GM12878 (cell line): Measurements from ENCODE around the gene PPP6R1. TPM values are rescaled to one million over a fixed set of nuclear protein-coding genes. Genes with fewer than 3 reads are reported as not detected.

Source experiments
- CHD2 ChIP-seq: IDR thresholded peaks from 2 replicates; pipeline ENCODE4 v1.6.1; 2011; ENCODE audit warnings: low read depth, low read length, improper control_type of control experiment, borderline replicate concordance
- PAX5 ChIP-seq: IDR thresholded peaks from 2 replicates; pipeline ENCODE4 v1.6.1; 2011; ENCODE audit warnings: low read depth, low read length, borderline replicate concordance
- POU2F2 ChIP-seq: IDR thresholded peaks from 3 replicates; pipeline ENCODE4 v1.6.1; 2011; ENCODE audit warnings: low read depth, mild to moderate bottlenecking, low read length, borderline replicate concordance
- ZBED1 ChIP-seq: IDR thresholded peaks from 2 replicates; pipeline ENCODE4 v1.6.1; 2016; ENCODE audit warnings: borderline replicate concordance
- polyA plus RNA-seq, 11 experiments: library from polyadenylated mRNA; depleted of rRNA in 4 of 11; unstranded in 6 of 11; stranded (reverse) in 5 of 11; fragments of >200 nt; fragmentation: Nextera tagmentation in 4 of 11; fragmentation: Illumina TruSeq in 1 of 11; extraction: Ambion mirVana in 4 of 11; extraction: Trizol in 1 of 11; gene quantifications; 1 replicate in 1 of 11; 2 replicates in 10 of 11; pipeline versions ENCODE4 v1.2.1 to v1.2.3, GENCODE V29; 2011 to 2016; ENCODE audit warnings: inconsistent platforms in 2 of 11, missing spikeins in 2 of 11, low read depth in 1 of 11
- total RNA-seq, 4 experiments: library from RNA; depleted of rRNA in 3 of 4; stranded (reverse); fragments of >200 nt in 3 of 4; fragmentation: Illumina TruSeq in 1 of 4; extraction: Trizol in 1 of 4; gene quantifications; 2 replicates each; pipeline versions ENCODE4 v1.2.1 to v1.2.3, GENCODE V29; 2013 to 2021
- TF ChIP-seq, protein P1 (sequence below): fragments of 450-650 bp; IDR thresholded peaks from 2 replicates; pipeline ENCODE4 v1.6.1; 2017; ENCODE audit warnings: mild to moderate bottlenecking, moderate library complexity
- TF ChIP-seq, protein P2 (sequence below): fragments of 450-650 bp; IDR thresholded peaks from 2 replicates; pipeline ENCODE4 v1.6.1; 2016; ENCODE audit warnings: mild to moderate bottlenecking, moderate library complexity, borderline replicate concordance
- TF ChIP-seq, protein P3 (sequence below): fragments of 450-650 bp; IDR thresholded peaks from 2 replicates; pipeline ENCODE4 v1.6.1; 2014; ENCODE audit warnings: mild to moderate bottlenecking
- TF ChIP-seq, protein P4 (sequence below): fragments of 450-650 bp; IDR thresholded peaks from 2 replicates; pipeline ENCODE4 v1.6.1; 2018; ENCODE audit warnings: mild to moderate bottlenecking, low read depth, moderate library complexity; ENCODE audit not compliant: partially characterized antibody
- TF ChIP-seq, protein P5 (sequence below): IDR thresholded peaks from 2 replicates; pipeline ENCODE4 v1.6.1; 2012; ENCODE audit warnings: improper control_type of control experiment, low read depth, low read length; ENCODE audit not compliant: insufficient replicate concordance

Gene PPP6R1
- total and polyA plus RNA-seq, 10 of the 15 experiments (the other 5 are each of a cell fraction or from before 2014, with no cell fraction given): 0.80 to 173 (median 63.7) TPM

DNA sequence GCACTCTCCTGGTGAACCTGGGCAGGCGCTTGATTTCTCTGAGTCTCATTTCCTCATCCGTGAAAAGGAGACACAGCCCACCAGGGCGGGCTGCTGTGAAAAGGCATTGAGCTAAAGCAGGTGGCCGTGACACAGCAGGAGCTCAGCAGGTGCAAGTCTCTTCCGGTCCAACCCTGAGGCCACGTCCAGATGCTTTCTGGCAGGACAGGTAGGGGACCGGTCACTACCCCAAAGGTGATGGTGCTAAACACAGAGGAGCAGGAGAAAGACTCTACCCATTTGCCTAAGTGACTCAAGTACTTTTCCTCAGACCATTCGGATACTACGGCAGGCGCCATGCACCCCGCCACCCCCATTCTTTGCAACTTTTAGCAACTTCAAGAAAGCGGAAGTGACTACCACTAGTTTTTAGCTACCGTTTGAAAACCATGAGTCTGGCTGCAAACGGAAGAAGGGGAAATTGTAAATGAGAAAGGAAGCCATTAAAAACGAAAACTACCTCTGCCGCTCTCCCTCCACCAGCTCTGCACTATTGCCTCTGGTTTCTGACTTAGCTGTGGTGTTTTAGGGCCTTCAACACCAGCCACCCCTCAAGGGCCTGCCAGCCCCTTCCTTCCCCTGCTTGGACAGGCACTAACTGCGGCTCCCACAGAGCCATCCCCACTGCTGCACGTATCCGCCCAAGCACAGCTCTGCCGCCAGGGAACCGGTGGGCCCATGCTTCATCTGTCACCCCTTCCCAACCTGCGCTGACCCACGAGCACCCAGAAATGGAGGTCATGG is 4.8 kb downstream of the PPP6R1 start (continued):
- TF ChIP-seq, protein P1, sequence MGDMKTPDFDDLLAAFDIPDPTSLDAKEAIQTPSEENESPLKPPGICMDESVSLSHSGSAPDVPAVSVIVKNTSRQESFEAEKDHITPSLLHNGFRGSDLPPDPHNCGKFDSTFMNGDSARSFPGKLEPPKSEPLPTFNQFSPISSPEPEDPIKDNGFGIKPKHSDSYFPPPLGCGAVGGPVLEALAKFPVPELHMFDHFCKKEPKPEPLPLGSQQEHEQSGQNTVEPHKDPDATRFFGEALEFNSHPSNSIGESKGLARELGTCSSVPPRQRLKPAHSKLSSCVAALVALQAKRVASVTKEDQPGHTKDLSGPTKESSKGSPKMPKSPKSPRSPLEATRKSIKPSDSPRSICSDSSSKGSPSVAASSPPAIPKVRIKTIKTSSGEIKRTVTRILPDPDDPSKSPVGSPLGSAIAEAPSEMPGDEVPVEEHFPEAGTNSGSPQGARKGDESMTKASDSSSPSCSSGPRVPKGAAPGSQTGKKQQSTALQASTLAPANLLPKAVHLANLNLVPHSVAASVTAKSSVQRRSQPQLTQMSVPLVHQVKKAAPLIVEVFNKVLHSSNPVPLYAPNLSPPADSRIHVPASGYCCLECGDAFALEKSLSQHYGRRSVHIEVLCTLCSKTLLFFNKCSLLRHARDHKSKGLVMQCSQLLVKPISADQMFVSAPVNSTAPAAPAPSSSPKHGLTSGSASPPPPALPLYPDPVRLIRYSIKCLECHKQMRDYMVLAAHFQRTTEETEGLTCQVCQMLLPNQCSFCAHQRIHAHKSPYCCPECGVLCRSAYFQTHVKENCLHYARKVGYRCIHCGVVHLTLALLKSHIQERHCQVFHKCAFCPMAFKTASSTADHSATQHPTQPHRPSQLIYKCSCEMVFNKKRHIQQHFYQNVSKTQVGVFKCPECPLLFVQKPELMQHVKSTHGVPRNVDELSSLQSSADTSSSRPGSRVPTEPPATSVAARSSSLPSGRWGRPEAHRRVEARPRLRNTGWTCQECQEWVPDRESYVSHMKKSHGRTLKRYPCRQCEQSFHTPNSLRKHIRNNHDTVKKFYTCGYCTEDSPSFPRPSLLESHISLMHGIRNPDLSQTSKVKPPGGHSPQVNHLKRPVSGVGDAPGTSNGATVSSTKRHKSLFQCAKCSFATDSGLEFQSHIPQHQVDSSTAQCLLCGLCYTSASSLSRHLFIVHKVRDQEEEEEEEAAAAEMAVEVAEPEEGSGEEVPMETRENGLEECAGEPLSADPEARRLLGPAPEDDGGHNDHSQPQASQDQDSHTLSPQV: no peak
- TF ChIP-seq ZBED1 (0 out of 2 replicates have a peak, but pooled peaks have one; percentile 37), PAX5 (peak; percentile 35; the same call in 1 of the 2 replicates), POU2F2 (no peak; the same call in 2 of the 3 replicates), CHD2 (peak; percentile 55; the same call in 1 of the 2 replicates)
- TF ChIP-seq, protein P2, sequence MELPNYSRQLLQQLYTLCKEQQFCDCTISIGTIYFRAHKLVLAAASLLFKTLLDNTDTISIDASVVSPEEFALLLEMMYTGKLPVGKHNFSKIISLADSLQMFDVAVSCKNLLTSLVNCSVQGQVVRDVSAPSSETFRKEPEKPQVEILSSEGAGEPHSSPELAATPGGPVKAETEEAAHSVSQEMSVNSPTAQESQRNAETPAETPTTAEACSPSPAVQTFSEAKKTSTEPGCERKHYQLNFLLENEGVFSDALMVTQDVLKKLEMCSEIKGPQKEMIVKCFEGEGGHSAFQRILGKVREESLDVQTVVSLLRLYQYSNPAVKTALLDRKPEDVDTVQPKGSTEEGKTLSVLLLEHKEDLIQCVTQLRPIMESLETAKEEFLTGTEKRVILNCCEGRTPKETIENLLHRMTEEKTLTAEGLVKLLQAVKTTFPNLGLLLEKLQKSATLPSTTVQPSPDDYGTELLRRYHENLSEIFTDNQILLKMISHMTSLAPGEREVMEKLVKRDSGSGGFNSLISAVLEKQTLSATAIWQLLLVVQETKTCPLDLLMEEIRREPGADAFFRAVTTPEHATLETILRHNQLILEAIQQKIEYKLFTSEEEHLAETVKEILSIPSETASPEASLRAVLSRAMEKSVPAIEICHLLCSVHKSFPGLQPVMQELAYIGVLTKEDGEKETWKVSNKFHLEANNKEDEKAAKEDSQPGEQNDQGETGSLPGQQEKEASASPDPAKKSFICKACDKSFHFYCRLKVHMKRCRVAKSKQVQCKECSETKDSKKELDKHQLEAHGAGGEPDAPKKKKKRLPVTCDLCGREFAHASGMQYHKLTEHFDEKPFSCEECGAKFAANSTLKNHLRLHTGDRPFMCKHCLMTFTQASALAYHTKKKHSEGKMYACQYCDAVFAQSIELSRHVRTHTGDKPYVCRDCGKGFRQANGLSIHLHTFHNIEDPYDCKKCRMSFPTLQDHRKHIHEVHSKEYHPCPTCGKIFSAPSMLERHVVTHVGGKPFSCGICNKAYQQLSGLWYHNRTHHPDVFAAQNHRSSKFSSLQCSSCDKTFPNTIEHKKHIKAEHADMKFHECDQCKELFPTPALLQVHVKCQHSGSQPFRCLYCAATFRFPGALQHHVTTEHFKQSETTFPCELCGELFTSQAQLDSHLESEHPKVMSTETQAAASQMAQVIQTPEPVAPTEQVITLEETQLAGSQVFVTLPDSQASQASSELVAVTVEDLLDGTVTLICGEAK: no peak
- TF ChIP-seq, protein P3, sequence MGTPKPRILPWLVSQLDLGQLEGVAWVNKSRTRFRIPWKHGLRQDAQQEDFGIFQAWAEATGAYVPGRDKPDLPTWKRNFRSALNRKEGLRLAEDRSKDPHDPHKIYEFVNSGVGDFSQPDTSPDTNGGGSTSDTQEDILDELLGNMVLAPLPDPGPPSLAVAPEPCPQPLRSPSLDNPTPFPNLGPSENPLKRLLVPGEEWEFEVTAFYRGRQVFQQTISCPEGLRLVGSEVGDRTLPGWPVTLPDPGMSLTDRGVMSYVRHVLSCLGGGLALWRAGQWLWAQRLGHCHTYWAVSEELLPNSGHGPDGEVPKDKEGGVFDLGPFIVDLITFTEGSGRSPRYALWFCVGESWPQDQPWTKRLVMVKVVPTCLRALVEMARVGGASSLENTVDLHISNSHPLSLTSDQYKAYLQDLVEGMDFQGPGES: no peak
- TF ChIP-seq, protein P4, sequence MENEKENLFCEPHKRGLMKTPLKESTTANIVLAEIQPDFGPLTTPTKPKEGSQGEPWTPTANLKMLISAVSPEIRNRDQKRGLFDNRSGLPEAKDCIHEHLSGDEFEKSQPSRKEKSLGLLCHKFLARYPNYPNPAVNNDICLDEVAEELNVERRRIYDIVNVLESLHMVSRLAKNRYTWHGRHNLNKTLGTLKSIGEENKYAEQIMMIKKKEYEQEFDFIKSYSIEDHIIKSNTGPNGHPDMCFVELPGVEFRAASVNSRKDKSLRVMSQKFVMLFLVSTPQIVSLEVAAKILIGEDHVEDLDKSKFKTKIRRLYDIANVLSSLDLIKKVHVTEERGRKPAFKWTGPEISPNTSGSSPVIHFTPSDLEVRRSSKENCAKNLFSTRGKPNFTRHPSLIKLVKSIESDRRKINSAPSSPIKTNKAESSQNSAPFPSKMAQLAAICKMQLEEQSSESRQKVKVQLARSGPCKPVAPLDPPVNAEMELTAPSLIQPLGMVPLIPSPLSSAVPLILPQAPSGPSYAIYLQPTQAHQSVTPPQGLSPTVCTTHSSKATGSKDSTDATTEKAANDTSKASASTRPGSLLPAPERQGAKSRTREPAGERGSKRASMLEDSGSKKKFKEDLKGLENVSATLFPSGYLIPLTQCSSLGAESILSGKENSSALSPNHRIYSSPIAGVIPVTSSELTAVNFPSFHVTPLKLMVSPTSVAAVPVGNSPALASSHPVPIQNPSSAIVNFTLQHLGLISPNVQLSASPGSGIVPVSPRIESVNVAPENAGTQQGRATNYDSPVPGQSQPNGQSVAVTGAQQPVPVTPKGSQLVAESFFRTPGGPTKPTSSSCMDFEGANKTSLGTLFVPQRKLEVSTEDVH: peak; percentile 22
- TF ChIP-seq, protein P5, sequence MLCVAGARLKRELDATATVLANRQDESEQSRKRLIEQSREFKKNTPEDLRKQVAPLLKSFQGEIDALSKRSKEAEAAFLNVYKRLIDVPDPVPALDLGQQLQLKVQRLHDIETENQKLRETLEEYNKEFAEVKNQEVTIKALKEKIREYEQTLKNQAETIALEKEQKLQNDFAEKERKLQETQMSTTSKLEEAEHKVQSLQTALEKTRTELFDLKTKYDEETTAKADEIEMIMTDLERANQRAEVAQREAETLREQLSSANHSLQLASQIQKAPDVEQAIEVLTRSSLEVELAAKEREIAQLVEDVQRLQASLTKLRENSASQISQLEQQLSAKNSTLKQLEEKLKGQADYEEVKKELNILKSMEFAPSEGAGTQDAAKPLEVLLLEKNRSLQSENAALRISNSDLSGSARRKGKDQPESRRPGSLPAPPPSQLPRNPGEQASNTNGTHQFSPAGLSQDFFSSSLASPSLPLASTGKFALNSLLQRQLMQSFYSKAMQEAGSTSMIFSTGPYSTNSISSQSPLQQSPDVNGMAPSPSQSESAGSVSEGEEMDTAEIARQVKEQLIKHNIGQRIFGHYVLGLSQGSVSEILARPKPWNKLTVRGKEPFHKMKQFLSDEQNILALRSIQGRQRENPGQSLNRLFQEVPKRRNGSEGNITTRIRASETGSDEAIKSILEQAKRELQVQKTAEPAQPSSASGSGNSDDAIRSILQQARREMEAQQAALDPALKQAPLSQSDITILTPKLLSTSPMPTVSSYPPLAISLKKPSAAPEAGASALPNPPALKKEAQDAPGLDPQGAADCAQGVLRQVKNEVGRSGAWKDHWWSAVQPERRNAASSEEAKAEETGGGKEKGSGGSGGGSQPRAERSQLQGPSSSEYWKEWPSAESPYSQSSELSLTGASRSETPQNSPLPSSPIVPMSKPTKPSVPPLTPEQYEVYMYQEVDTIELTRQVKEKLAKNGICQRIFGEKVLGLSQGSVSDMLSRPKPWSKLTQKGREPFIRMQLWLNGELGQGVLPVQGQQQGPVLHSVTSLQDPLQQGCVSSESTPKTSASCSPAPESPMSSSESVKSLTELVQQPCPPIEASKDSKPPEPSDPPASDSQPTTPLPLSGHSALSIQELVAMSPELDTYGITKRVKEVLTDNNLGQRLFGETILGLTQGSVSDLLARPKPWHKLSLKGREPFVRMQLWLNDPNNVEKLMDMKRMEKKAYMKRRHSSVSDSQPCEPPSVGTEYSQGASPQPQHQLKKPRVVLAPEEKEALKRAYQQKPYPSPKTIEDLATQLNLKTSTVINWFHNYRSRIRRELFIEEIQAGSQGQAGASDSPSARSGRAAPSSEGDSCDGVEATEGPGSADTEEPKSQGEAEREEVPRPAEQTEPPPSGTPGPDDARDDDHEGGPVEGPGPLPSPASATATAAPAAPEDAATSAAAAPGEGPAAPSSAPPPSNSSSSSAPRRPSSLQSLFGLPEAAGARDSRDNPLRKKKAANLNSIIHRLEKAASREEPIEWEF: no peak
